HUDEP-2 (cell line): ENCODE data around the gene RASL10B.

ENCODE experiments used
- DNase-seq, 76 experiments: peaks; one replicate each; lab custom pipeline; 2025; ENCODE audit not compliant: unreplicated experiment in 76 of 76; lab: John Stamatoyannopoulos, UW

Gene RASL10B

DNA sequence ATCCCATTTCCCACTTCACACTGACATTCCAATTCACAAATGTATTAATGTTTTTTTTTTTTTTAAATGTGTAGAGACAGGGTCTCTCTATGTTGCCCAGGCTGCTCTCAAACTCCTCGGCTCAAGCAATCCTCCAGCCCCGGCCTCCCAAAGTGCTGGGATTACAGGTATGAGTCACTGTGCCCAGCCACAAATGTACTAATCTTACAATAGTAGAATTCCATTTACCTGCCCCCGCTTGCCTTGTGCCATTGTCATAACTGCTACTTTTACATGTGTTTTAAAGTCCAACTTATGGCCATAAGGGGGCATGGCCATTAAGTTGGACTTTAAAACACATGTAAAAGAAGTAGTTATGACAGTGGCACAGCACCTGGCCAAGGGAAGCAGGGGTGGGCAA lies 59.4 kb downstream of the RASL10B start:
- no peak for DNase-seq

DNA sequence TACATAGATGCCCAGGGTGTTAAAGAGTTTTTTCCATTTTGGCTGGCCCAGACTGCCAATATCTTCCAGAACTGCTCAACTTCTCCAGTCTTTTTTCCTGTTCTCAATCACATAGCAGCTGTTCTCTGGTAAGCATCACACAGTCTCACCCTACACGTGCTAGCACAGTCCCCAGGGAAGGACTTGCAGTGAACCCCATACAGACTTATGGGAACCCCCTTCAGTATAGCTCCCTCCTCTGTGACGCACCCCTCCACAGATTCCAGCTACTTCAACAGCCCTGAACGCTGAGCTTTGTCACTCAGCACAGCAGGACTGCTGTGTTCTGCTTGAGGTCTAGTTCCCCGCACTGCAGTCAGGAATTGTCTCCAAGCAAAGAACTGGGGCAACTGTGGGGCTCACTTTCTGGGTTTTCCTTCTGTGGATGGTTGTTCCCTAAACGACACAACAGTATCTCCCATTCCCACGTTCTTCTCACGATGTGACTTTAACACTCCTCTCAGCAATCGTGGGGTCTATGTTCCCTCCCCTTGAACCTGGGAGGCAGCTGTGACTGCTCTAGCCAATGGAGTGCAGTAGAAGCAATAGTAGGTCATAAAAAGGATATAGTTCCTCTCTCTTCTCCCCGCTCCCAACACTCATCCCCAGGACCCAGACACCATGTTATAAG lies 60.4 kb downstream of the RASL10B start:
- DNase-seq: no peak
